Neural progenitor cell (in vitro differentiated cells): ENCODE measurements around the gene IRS2. TPM values are rescaled to one million over a fixed set of nuclear protein-coding genes. Genes with fewer than 3 reads are reported as not detected.

ENCODE experiments used
- DNase-seq: peaks from one replicate; pipeline ENCODE4 v3.0.0-alpha.2; 2016; ENCODE audit warnings: low spot score
- H2AFZ ChIP-seq: fragments of 200-600 bp; sonication (generic); replicated peaks from 2 replicates; pipeline ENCODE4 v1.6.1; 2016; ENCODE audit warnings: antibody characterized with exemption
- H3F3A ChIP-seq: fragments of 200-600 bp; sonication (generic); 2 replicates; pipeline ENCODE4 v1.6.1; 2016; ENCODE audit warnings: antibody characterized with exemption, low read depth
- H3K27ac ChIP-seq: fragments of 200-600 bp; sonication (generic); 2 replicates; pipeline ENCODE4 v1.5.1; 2016; ENCODE audit warnings: mild to moderate bottlenecking
- H3K27me3 ChIP-seq: fragments of 200-600 bp; sonication (generic); 2 replicates; pipeline ENCODE4 v1.6.1; 2016; ENCODE audit warnings: mild to moderate bottlenecking, moderate library complexity
- H3K36me3 ChIP-seq: fragments of 200-600 bp; sonication (generic); 2 replicates; pipeline ENCODE4 v1.5.1; 2016
- H3K4me1 ChIP-seq: fragments of 200-600 bp; sonication (generic); 2 replicates; pipeline ENCODE4 v1.6.1; 2016; ENCODE audit warnings: mixed run types
- H3K4me2 ChIP-seq: fragments of 200-600 bp; sonication (generic); 2 replicates; pipeline ENCODE4 v1.6.1; 2016
- H3K4me3 ChIP-seq: fragments of 200-600 bp; sonication (generic); 2 replicates; pipeline ENCODE4 v1.5.1; 2016
- H3K79me2 ChIP-seq: fragments of 200-600 bp; sonication (generic); 2 replicates; pipeline ENCODE4 v1.6.1; 2016; ENCODE audit warnings: low read depth
- H3K9ac ChIP-seq: fragments of 200-600 bp; sonication (generic); 2 replicates; pipeline ENCODE4 v1.6.1; 2016
- H3K9me3 ChIP-seq: fragments of 200-600 bp; sonication (generic); 2 replicates; pipeline ENCODE4 v1.5.1; 2016; ENCODE audit warnings: low read depth
- H4K20me1 ChIP-seq: fragments of 200-600 bp; sonication (generic); 2 replicates; pipeline ENCODE4 v1.6.1; 2016; ENCODE audit warnings: low read depth
- H3K27ac Mint-ChIP-seq: 3 replicates; pipeline ENCODE4 v1.8.0; 2021; ENCODE audit warnings: mixed read lengths
- H3K27me3 Mint-ChIP-seq: 2 replicates; pipeline ENCODE4 v1.8.0; 2022; ENCODE audit warnings: low read depth, mild to moderate bottlenecking, inconsistent platforms, moderate library complexity, mixed read lengths; ENCODE audit not compliant: insufficient read depth
- H3K36me3 Mint-ChIP-seq: 3 replicates; pipeline ENCODE4 v1.8.0; 2021; ENCODE audit warnings: mixed read lengths
- H3K4me1 Mint-ChIP-seq: 3 replicates; pipeline ENCODE4 v1.8.0; 2021; ENCODE audit warnings: mixed read lengths
- H3K4me3 Mint-ChIP-seq: 3 replicates; pipeline ENCODE4 v1.8.0; 2021; ENCODE audit warnings: mild to moderate bottlenecking, moderate library complexity, mixed read lengths
- H3K9me3 Mint-ChIP-seq: 3 replicates; pipeline ENCODE4 v1.8.0; 2020; ENCODE audit warnings: mixed read lengths
- EZH2 ChIP-seq: fragments of 200-600 bp; sonication (generic); IDR thresholded peaks from 2 replicates; pipeline ENCODE4 v1.6.1; 2017; ENCODE audit warnings: antibody characterized with exemption, mild to moderate bottlenecking, moderate library complexity
- EZH2phosphoT487 ChIP-seq: fragments of 200-600 bp; sonication (generic); IDR thresholded peaks from 2 replicates; pipeline ENCODE4 v1.6.1; 2017; ENCODE audit warnings: antibody characterized with exemption
- total RNA-seq: library from RNA; depleted of rRNA; stranded (reverse); fragments of >200 nt; gene quantifications from 2 replicates; pipeline ENCODE4 v1.2.3, GENCODE V29; 2015; ENCODE audit warnings: low replicate concordance
- TF ChIP-seq, protein P1 (sequence below): fragments of 200-600 bp; sonication (generic); IDR thresholded peaks from 2 replicates; pipeline ENCODE4 v1.5.1; 2017; ENCODE audit warnings: antibody characterized with exemption, mild to moderate bottlenecking

Gene IRS2
- total RNA-seq, 1 donor from 2014 or later: 4.2 TPM

- Mint-ChIP-seq H3K27me3 (peaks cover 7% of the 10 kb centered on the region), H3K9me3 (peaks cover 12% of the 10 kb centered on the region), H3K36me3 (peaks cover 2% of the 10 kb centered on the region), H3K4me1 (peaks cover 20% of the 10 kb centered on the region), H3K27ac (no peak overlapping the region), H3K4me3 (no peak overlapping the region)
- H3F3A ChIP-seq: peaks cover 19% of the 10 kb centered on the region
- H3K79me2 ChIP-seq: no peaks in the 10 kb centered on the region
- H3K36me3 ChIP-seq: no peaks in the 10 kb centered on the region
- H2AFZ ChIP-seq: no peak overlapping the region
- H3K4me1 ChIP-seq: peaks cover 20% of the 10 kb centered on the region
- TF ChIP-seq EZH2phosphoT487: no peak
- TF ChIP-seq, protein P1, sequence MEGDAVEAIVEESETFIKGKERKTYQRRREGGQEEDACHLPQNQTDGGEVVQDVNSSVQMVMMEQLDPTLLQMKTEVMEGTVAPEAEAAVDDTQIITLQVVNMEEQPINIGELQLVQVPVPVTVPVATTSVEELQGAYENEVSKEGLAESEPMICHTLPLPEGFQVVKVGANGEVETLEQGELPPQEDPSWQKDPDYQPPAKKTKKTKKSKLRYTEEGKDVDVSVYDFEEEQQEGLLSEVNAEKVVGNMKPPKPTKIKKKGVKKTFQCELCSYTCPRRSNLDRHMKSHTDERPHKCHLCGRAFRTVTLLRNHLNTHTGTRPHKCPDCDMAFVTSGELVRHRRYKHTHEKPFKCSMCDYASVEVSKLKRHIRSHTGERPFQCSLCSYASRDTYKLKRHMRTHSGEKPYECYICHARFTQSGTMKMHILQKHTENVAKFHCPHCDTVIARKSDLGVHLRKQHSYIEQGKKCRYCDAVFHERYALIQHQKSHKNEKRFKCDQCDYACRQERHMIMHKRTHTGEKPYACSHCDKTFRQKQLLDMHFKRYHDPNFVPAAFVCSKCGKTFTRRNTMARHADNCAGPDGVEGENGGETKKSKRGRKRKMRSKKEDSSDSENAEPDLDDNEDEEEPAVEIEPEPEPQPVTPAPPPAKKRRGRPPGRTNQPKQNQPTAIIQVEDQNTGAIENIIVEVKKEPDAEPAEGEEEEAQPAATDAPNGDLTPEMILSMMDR: no peak
- no peak for TF ChIP-seq EZH2
- no peak overlapping the region for H3K9ac ChIP-seq
- no peak overlapping the region for H3K4me2 ChIP-seq
- H4K20me1 ChIP-seq: no peaks in the 10 kb centered on the region
- no peak overlapping the region for H3K27ac ChIP-seq
- no peak overlapping the region for H3K4me3 ChIP-seq
- H3K9me3 ChIP-seq: no peaks in the 10 kb centered on the region
- DNase-seq: no peak
- H3K27me3 ChIP-seq: no peaks in the 10 kb centered on the region
Measured at GRCh38 chr13:109724603-109725002, 61.8 kb downstream of the IRS2 start.

DNA sequence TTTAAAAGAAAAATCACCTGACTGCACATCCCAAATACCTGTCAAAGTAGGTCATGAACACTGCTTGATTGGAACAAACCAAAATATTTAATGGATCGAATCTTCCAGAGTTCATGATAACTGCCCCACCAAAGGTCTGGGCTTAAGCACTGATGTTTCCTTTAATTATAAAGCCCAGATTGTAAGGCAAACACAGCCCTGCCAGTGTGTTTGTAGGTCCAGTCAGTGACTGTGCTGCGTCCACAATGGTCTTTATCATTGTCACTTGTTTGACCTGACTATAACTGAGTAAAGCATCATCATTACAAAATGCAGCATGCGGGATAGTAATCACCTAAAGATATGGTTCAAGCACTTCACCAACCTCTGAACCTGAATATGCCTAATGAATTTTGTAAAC, 63.3 kb downstream of the IRS2 start:
- H3K36me3 ChIP-seq: no peaks in the 10 kb centered on the region
- H3K4me3 ChIP-seq: no peak overlapping the region
- no peak overlapping the region for H3K9ac ChIP-seq
- no peak overlapping the region for H3K27ac ChIP-seq
- H2AFZ ChIP-seq: no peak overlapping the region
- H3K79me2 ChIP-seq: no peaks in the 10 kb centered on the region
- H3K4me2 ChIP-seq: no peak overlapping the region
- DNase-seq: no peak
- H3K36me3 Mint-ChIP-seq: peaks cover 2% of the 10 kb centered on the region
- TF ChIP-seq EZH2phosphoT487 (no peak), EZH2 (no peak)
- TF ChIP-seq, protein P1: no peak
- no peak overlapping the region for H3K27ac Mint-ChIP-seq
- H4K20me1 ChIP-seq: no peaks in the 10 kb centered on the region
- H3K27me3 ChIP-seq: no peaks in the 10 kb centered on the region
- peaks cover 4% of the 10 kb centered on the region for H3K4me1 ChIP-seq
- H3K4me1 Mint-ChIP-seq: peaks cover 6% of the 10 kb centered on the region
- H3K9me3 ChIP-seq: no peaks in the 10 kb centered on the region
- no peak overlapping the region for H3K4me3 Mint-ChIP-seq
- H3K9me3 Mint-ChIP-seq: peaks cover 9% of the 10 kb centered on the region
- H3K27me3 Mint-ChIP-seq: peaks cover 2% of the 10 kb centered on the region
- H3F3A ChIP-seq: peaks cover 5% of the 10 kb centered on the region

DNA sequence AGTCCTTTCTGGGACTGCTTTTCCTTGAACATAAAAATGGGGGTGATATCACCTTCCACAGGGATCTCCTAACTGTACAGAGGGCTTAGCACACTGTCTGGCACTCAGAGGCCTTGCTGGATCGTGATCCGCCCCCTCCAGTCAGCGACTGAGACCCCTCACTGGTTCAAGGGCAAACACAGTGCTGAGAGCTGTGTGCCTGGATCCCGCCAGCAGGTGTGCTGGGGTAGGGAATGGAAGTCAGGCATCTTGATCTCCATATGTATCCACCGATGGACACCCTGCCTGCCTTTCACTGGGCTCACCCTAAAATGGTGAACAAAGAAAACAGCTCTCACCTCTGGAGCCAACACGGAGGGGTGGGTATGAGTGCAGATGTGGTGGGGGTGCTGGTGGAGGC, 64.3 kb downstream of the IRS2 start:
- H3K9me3 ChIP-seq: no peaks in the 10 kb centered on the region
- H3K4me3 Mint-ChIP-seq: no peak overlapping the region
- H3K27me3 Mint-ChIP-seq: peaks cover 4% of the 10 kb centered on the region
- H3F3A ChIP-seq: peaks cover 5% of the 10 kb centered on the region
- DNase-seq: no peak
- peaks cover 2% of the 10 kb centered on the region for H3K36me3 Mint-ChIP-seq
- H3K27ac Mint-ChIP-seq: no peak overlapping the region
- H4K20me1 ChIP-seq: no peaks in the 10 kb centered on the region
- no peaks in the 10 kb centered on the region for H3K27me3 ChIP-seq
- no peaks in the 10 kb centered on the region for H3K79me2 ChIP-seq
- H3K4me3 ChIP-seq: no peak overlapping the region
- peaks cover 9% of the 10 kb centered on the region for H3K9me3 Mint-ChIP-seq
- H3K4me1 ChIP-seq: peaks cover 3% of the 10 kb centered on the region
- H3K36me3 ChIP-seq: no peaks in the 10 kb centered on the region
- no peak overlapping the region for H3K9ac ChIP-seq
- H3K4me1 Mint-ChIP-seq: peaks cover 6% of the 10 kb centered on the region
- H3K27ac ChIP-seq: no peak overlapping the region
- H3K4me2 ChIP-seq: no peak overlapping the region
- no peak overlapping the region for H2AFZ ChIP-seq
- no peak for TF ChIP-seq EZH2
- TF ChIP-seq, protein P1: no peak
- no peak for TF ChIP-seq EZH2phosphoT487
